HepG2 (cell line): Measurements from ENCODE around the gene PCBP1. TPM values are rescaled to one million over a fixed set of nuclear protein-coding genes. Genes with fewer than 3 reads are reported as not detected.

Source experiments
- FOXP1 ChIP-seq, 2 experiments: fragments of 450-650 bp in 1 of 2; IDR thresholded peaks; 2 replicates each; pipeline ENCODE4 v1.6.1; 2017 to 2018; ENCODE audit warnings: antibody characterized with exemption in 1 of 2
- HOMEZ ChIP-seq: IDR thresholded peaks from 2 replicates; pipeline ENCODE4 v1.6.1; 2016; ENCODE audit warnings: low read depth
- KDM1A ChIP-seq: IDR thresholded peaks from 2 replicates; pipeline ENCODE4 v1.6.1; 2016; ENCODE audit warnings: missing compliant biosample characterization
- KDM5B ChIP-seq: sonication (generic); formaldehyde crosslinking; IDR thresholded peaks from 2 replicates; pipeline ENCODE4 v1.4.0; 2020; ENCODE audit warnings: missing genetic modification reagents, mild to moderate bottlenecking, borderline replicate concordance
- TCF7 ChIP-seq: sonication (generic); IDR thresholded peaks from 2 replicates; pipeline ENCODE4 v1.6.1; 2016; ENCODE audit warnings: antibody characterized with exemption, low read depth
- WIZ ChIP-seq: sonication (generic); formaldehyde crosslinking; IDR thresholded peaks from 2 replicates; pipeline ENCODE4 v1.5.1; 2020; ENCODE audit warnings: mild to moderate bottlenecking, missing genetic modification reagents
- ZBTB40 ChIP-seq, 2 experiments: fragments of 450-650 bp in 1 of 2; sonication (generic) in 1 of 2; formaldehyde crosslinking in 1 of 2; IDR thresholded peaks; 2 replicates each; pipeline versions ENCODE4 v1.6.1 to v1.8.0; 2016 to 2022; ENCODE audit warnings: antibody characterized with exemption in 1 of 2, mild to moderate bottlenecking in 1 of 2, missing genetic modification reagents in 1 of 2
- ZIK1 ChIP-seq: sonication (generic); formaldehyde crosslinking; IDR thresholded peaks from 2 replicates; pipeline ENCODE4 v1.5.0; 2020; ENCODE audit warnings: mild to moderate bottlenecking, low read depth, missing genetic modification reagents, borderline replicate concordance
- ZNF839 ChIP-seq: sonication (generic); formaldehyde crosslinking; IDR thresholded peaks from 2 replicates; pipeline ENCODE4 v1.4.0; 2020; ENCODE audit warnings: missing genetic modification reagents, mild to moderate bottlenecking, borderline replicate concordance
- ZSCAN12 ChIP-seq: sonication (generic); formaldehyde crosslinking; IDR thresholded peaks from 2 replicates; pipeline ENCODE4 v1.9.0; 2021; ENCODE audit warnings: mild to moderate bottlenecking, missing genetic modification reagents
- polyA plus RNA-seq, 8 experiments: library from polyadenylated mRNA; depleted of rRNA in 3 of 8; stranded (reverse) in 7 of 8; unstranded in 1 of 8; fragments of >200 nt; fragmentation: Illumina TruSeq in 4 of 8; extraction: Trizol in 4 of 8; gene quantifications; 2 replicates each; pipeline versions ENCODE4 v1.2.1 to v1.2.3, GENCODE V29; 2011 to 2016; ENCODE audit warnings: low read depth in 4 of 8, missing spikeins in 1 of 8, mixed read lengths in 1 of 8; ENCODE audit not compliant: insufficient read depth in 1 of 8
- total RNA-seq, 5 experiments: library from RNA; depleted of rRNA; stranded (reverse); fragments of >200 nt; fragmentation: Illumina TruSeq; extraction: Trizol; gene quantifications; 2 replicates each; pipeline ENCODE4 v1.2.3, GENCODE V29; 2016; ENCODE audit warnings: low read depth in 1 of 5
- TF ChIP-seq, protein P1 (sequence below): sonication (generic); formaldehyde crosslinking; IDR thresholded peaks from 2 replicates; pipeline ENCODE4 v1.4.0; 2020; ENCODE audit warnings: low read depth, mild to moderate bottlenecking, missing genetic modification reagents
- TF ChIP-seq, protein P2 (sequence below): sonication (generic); formaldehyde crosslinking; IDR thresholded peaks from 2 replicates; pipeline ENCODE4 v1.5.0; 2020; ENCODE audit warnings: missing genetic modification reagents, mild to moderate bottlenecking, borderline replicate concordance
- TF ChIP-seq, protein P3 (sequence below): sonication (generic); formaldehyde crosslinking; IDR thresholded peaks from 2 replicates; pipeline ENCODE4 v1.8.0; 2022; ENCODE audit warnings: mild to moderate bottlenecking, missing genetic modification reagents; ENCODE audit not compliant: insufficient replicate concordance
- TF ChIP-seq, protein P4 (sequence below): IDR thresholded peaks from 2 replicates; pipeline ENCODE4 v1.6.1; 2018; ENCODE audit warnings: missing genetic modification reagents, mild to moderate bottlenecking, missing compliant biosample characterization

PCBP1 gene
- total and polyA plus RNA-seq, 2 of the 13 experiments (the other 11 are each of a cell fraction or from before 2014, with no cell fraction given) = 32.0 to 137 TPM

- TF ChIP-seq ZBTB40 (IDR thresholded peaks at IDR 0.05) (no peak), ZBTB40 (CRISPR knock-in tag; IDR thresholded peaks at IDR 0.05) (no peak), KDM5B (no peak), KDM1A (CRISPR knock-in tag) (no peak), ZNF839 (no peak), TCF7 (no peak), FOXP1 (IDR thresholded peaks at IDR 0.05) (no peak), FOXP1 (CRISPR knock-in tag; IDR thresholded peaks at IDR 0.05) (no peak), HOMEZ (peak; percentile 82), ZIK1 (CRISPR knock-in tag) (no peak), ZSCAN12 (no peak), WIZ (no peak)
- TF ChIP-seq, protein P1, sequence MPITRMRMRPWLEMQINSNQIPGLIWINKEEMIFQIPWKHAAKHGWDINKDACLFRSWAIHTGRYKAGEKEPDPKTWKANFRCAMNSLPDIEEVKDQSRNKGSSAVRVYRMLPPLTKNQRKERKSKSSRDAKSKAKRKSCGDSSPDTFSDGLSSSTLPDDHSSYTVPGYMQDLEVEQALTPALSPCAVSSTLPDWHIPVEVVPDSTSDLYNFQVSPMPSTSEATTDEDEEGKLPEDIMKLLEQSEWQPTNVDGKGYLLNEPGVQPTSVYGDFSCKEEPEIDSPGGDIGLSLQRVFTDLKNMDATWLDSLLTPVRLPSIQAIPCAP = peak; percentile 90; the same call in 1 of the 2 replicates
- TF ChIP-seq, protein P2, sequence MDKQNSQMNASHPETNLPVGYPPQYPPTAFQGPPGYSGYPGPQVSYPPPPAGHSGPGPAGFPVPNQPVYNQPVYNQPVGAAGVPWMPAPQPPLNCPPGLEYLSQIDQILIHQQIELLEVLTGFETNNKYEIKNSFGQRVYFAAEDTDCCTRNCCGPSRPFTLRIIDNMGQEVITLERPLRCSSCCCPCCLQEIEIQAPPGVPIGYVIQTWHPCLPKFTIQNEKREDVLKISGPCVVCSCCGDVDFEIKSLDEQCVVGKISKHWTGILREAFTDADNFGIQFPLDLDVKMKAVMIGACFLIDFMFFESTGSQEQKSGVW = no peak
- TF ChIP-seq, protein P3, sequence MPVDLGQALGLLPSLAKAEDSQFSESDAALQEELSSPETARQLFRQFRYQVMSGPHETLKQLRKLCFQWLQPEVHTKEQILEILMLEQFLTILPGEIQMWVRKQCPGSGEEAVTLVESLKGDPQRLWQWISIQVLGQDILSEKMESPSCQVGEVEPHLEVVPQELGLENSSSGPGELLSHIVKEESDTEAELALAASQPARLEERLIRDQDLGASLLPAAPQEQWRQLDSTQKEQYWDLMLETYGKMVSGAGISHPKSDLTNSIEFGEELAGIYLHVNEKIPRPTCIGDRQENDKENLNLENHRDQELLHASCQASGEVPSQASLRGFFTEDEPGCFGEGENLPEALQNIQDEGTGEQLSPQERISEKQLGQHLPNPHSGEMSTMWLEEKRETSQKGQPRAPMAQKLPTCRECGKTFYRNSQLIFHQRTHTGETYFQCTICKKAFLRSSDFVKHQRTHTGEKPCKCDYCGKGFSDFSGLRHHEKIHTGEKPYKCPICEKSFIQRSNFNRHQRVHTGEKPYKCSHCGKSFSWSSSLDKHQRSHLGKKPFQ = peak; percentile 59
- TF ChIP-seq, protein P4, sequence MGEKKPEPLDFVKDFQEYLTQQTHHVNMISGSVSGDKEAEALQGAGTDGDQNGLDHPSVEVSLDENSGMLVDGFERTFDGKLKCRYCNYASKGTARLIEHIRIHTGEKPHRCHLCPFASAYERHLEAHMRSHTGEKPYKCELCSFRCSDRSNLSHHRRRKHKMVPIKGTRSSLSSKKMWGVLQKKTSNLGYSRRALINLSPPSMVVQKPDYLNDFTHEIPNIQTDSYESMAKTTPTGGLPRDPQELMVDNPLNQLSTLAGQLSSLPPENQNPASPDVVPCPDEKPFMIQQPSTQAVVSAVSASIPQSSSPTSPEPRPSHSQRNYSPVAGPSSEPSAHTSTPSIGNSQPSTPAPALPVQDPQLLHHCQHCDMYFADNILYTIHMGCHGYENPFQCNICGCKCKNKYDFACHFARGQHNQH (CRISPR knock-in tag) = no peak
These were observed 18.2 kb upstream of the PCBP1 start (continued) for GRCh38 chr2:70069049-70069448.
